ENCODE data around the gene ZMIZ1.
"Not testable (repeated sequence)": the region's sequence is repeated elsewhere in the genome, so short reads cannot be mapped to it uniquely, and the experiment has no call there.

ZMIZ1 gene

DNA sequence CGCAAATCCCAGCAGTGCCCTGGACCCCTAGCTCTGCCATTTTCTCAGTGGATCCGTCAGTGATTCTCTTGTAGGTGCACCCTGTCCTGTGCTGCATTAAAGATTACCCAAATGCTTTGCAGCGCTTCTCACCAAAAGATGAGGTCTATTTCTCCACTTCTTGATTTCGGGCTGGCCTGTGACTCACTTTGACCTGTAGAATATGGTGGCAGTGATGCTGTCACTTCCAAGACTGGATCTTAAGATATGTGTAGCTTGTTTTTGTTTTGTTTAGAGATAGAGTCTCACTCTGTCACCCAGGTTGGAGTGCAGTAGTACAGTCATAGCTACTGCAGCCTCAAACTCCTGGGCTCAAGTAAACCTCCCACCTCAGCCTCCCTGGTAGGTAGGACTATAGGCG, 37.0 kb upstream of the ZMIZ1 start:
- no peak for DNase-seq (ENCODE audit: low read depth)

DNA sequence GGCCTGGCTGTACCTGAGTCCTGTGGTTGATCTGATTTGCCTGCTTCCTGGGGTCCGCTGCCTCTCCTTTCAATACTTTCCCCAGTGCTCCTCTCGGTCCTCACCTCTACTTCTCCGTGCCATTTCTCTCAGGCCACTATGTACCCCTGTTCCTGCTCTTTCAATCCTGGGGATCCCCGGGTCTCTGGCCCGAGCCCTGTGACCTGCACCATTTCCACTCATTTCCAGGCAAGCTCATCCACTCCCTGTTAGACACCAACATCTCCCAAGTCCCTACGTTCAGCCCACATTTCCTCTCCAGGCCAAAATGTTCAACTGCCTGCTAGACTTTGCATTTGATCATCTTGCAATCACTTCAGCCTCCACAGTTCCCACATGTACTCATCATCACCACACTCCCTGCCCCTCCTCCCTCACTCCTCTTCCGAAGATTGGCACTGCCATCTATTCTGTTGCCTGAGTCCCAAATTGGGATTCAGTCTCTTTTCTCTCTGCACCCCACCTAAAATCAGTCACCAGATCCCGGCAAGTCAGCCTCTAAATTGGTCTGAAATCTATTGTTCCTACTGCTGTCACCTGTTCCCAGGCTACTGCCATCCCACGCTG, 34.4 kb upstream of the ZMIZ1 start:
- no peak for DNase-seq (ENCODE audit: low read depth)

DNA sequence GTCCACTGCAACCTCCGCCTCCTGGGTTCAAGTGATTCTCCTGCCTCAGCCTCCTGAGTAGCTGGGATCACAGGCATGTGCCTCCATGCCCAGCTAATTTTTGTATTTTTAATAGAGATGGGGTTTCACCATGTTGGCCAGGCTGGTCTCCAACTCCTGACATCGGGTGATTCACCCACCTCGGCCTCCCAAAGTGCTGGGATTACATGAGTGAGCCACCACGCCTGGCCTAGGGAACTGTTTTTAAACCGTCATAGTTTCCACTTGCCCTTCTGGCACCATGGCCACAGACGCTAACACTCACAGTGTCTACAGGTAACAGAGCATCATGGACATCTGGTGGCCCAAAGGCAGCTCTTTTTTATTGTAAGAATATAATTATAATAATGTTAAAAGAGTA, 32.4 kb upstream of the ZMIZ1 start:
- DNase-seq (ENCODE audit: low read depth) = not testable (repeated sequence)

DNA sequence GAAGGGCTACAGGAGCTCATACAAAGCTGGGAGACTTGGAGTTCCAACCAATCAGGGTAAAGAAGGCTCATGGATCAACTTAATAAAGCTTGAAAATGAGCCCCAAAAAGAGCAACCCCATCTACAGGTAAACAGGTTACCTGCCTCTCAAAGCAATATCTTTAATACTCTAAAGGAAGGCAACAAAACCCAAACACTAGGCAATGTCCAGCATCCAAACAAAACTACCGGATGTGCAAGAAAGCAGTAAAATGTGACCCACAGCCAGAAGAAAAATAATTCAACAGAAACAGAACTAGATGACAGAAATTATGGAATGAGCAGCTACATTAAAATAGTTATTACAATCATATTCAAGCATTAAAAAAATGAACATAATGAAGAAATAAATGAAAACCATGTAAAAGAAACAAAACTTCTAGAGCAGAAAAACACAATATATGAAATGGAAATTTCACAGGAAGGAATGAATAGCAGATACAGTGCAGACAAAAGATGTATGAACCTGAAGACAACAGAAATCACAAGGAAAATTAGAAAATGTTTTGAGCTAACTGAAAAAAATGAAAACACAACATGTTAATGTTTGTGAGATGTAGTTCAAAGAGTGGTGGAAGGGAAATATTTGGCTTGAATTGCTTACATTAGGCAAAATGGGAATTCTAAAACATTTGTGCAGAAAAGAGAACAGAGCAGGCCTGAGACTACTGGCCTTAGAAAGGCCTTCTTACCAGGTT, 30.5 kb upstream of the ZMIZ1 start:
- DNase-seq (ENCODE audit: low read depth) = no peak

DNA sequence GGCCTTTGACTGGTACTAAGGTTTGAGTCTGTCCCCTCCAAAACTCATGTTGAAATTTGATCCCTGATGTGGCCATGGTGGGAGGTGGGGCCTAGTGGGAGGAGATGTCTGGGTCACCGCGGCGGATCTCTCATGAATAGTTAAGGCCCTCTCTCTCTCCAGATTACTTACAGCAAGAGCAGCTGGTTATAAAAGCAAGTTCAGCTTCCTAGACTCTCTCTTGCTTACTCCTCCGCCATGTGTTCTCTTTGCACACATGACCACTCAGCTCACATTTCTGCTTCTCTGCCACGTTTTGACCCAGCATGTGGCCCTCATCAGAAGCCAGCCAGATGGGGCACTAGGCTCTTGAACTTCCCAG, 29.9 kb upstream of the ZMIZ1 start:
- DNase-seq (ENCODE audit: low read depth) = no peak

DNA sequence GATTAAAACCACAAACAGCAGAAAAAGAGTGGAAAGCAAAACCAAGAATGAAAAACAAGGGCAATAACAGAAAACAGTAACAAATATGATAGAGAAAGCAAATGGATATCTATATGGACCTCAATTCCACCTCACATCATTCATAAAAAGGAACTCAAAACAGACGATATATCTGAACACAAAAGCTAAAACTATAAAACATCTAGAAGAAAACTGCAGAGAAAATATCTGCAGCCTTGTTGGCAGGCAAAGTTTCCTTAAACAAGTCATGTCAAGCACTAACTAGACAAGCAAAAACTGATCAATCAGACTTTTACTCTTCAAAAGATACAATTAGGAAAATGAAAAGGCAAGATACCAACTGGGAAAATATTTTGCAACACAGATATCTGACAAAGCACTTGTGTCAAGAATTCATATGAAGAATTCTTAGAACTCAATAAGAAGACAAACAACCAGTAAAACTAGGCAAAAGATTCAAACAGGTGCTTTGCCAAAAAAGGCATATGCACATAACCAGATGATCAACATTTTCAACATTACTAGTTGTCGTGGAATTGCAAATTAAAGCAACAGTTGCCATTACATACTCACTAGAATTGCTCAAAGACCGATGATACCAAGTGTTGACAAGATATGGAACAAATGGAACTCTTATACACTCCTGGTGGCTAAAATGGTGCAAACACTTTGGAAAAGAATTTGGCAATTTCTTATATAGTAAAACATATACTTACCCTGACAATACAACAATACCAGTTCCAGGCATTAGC, 25.9 kb upstream of the ZMIZ1 start:
- no peak for DNase-seq (ENCODE audit: low read depth)

DNA sequence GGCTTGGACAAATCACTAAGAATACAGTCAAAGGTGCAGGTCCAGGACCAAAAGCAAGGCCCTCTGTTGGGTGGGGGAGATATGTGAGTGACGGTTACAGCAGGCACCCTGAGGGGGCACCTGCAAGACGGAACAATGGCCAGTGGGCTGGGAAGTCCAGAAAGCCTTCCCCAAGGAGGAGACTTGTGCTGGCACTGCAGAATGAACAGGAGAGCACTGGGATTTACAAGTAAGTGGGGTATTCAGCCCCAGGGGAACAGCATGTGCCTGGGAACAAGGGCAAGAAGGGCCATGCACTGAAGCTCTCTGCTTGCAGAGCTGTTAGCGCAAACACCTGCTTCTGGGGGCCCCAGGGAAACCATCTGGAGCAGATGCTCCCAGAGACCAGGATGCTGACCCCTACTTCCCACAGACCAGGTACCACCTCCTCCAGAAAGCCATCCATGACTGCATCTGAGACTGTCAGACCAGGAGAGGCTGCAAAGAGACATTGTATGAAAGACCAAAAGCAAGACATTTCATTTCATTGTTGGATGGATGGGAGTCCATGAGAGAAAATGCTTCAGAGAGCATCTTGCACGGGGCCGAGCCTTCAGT, 24.6 kb upstream of the ZMIZ1 start:
- no peak for DNase-seq (ENCODE audit: low read depth)

DNA sequence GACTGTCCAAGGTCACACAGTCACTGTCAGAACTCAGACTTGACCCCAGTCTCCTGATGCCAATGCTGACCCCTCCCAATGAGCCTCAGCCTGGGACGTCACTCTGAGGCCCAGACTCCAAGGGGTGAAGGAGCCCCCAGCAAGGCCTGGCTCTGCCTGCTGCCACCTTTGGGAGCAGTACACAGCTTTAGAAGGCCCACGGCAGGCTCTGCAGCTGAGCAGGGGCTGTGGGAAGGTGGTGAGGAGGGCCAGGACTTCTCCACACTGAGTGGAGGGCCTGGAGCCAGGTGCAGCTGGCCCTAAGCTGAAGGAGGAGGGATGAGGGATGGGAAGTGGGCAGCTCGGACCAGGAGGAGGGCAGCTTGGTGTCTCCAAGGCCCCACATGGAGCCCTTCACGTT, 23.9 kb upstream of the ZMIZ1 start:
- no peak for DNase-seq (ENCODE audit: low read depth)

DNA sequence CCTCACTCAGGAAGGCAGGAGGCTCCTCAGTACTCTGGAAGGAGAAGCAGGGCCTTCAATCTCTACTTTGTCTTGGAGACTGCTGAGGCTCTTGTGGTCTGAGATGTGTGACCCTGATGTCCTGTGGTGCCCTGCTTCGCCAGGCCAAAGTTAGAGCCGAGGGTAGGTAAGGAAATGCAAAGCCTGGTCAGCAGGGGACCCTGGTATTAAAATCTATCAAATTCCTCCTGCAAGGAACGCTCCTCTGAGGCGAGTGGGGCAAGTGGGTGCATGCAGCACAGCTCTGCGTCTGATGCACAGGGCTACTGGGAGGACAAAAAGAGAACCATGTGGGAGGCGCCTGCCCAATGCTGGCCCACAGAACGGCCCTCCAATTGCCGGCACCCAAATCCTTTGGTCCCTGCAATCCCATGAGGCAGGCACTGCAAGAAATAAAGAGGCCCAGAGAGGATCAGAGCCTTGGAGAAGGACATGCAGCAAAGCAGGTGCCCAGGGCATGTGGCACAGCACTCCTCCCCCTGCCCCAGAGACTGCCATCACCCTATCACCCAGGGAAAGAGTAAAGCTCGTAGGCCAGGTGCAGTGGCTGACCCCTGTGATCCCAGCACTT, 23.1 kb upstream of the ZMIZ1 start:
- DNase-seq (ENCODE audit: low read depth) = no peak

DNA sequence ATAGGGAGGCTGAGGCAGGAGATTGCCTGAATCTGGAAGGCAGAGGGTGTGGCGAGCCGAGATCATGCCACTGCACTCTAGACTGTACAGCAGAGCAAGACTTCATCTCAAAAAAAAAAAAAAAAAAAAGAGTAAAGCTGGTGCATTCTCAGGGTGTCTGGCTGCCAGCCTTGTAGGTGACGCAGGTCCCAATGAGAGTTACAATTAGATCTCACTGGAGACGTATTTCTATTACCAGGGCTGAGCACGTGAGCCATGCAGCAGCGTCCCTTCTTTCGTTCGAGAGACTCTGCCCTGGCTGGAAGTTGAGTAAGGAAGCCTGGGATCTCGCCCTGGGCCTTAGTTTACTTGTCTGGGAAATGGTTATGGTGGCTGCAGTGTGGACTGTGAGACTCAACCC, 22.4 kb upstream of the ZMIZ1 start:
- DNase-seq (ENCODE audit: low read depth) = no peak

DNA sequence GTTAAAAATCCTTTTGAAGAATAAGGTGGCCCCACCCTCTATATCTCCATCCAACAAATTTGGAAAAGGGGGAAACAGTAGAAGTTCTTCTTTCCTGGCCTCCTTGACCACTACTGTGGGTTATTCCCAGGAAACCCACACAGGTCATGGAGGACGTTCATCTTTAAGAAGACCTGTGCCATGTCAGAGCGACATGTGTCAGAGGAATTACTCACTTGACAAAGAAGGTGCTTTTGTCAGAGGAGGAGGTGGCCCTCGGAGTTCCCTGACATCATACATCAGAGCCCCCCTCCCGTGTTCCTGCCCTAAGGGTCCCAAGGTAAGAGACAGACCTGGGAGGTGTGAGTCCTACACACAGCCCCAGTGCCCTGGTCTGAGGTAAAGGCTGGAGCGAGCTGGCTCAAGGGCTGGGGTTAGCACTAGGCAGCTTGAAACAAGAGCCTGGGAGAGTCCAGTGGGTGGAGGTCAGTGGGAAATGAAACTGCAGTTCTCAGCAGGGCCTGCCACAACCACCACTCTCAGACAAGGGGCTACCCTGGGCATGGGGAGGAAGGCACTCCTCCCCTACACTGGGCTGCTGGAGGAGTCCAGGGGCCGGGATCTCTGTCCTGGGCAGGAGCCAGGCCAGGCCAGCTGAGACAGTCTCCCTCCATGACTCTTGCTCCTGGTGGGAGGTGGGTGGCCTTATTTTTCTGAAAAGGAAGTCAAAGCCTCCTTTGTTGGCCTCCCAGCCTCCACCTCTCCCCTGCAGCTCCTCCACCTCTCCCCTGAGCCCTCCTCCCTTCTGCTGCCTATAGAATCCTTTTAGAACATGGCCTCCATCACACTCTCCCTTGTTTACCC, 21.8 kb upstream of the ZMIZ1 start:
- DNase-seq (ENCODE audit: low read depth) = no peak

DNA sequence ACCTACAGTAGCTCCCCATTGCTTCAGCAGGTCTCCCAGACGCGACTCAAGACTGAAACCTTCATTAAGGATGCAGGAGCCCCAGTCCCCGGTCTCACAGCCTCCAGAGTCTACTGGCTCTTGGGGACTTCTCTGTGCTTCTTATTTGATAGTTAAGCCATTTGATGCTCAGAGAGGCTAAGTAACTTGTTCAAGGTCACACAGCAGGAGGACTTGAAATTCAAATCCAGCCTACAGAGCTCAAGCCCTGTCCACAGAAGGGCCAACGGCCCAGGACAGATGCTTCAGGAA, 21.2 kb upstream of the ZMIZ1 start:
- no peak for DNase-seq (ENCODE audit: low read depth)

DNA sequence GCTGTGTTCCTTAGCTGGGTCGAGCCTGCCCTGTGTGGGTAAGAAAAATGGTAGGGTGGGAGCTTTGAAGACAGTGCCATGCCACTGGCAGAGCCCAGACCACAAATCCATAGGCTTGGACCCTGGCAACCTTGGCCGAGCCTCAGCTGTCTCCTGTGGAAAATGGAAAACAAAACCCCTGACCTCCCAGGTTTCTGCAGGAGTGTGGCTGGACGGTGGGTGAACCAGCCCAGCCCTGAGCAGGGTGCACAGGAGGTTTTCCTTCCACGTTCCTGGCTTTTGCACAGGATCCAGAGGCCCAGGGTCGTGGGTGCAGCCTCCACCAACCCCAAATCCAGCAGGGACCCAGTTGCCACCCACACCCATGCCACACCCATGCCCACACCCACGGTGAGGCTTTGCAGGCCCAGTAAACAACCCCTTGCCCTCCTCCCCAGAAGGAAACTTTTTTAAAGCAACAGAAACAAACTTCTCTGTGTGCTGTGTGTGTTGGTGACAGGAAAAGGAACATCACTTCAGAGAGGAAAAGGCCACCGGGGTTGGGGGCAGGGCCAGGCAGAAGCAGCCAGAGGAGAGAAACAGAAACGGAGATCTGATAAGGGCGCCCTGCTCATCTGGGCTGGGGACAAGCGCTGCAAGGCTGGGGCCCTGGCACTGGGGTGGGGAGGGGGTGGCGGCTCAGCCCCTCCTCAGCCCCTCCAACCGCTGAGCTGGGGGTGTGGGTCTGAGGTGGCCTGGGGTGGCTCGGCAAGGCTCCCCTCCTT, 20.7 kb upstream of the ZMIZ1 start:
- DNase-seq (ENCODE audit: low read depth) = no peak

DNA sequence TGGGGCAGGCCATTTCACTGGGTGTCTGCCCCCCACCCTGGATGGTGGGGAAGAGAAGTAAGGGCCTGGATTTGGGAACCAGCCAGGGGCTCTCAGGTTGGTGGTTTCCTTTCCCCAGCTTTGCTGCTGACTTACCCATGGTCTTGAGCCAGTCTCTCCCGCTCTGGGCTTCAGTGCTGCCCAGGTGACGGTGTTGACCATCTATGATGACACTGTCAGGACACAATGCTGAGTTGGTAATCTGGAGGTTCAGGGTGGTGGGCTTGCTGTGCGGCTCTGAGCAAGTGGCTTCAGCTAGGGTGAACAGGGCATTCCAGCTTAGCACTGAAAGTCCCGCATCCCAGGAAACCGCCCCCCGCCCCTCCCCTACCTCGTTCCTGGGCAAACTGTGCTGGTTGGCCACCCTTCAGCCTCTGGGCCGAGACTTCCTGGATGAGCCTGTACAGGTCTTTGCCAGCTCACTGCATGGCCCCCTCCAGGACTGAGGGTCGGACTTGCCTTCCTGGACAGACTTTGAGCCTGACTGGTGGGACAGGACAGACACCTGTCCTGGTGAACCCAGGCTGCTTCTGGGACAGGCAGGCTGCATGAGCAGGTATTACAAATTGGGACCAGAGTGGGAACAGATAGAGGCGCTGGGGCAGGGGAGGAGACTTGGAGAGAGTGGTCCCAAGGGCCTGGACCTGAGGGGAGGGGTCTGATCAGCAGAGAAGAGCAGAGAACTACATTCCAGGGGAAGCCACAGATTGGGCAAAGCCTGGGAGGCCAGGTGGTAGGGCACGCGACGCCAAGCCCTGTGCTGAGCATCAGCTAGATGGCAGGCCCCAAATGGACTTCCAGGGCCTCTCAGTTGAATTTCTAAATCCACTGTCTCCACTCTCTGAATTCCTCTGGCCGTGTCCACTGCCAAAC, 19.9 kb upstream of the ZMIZ1 start:
- no peak for DNase-seq (ENCODE audit: low read depth)

DNA sequence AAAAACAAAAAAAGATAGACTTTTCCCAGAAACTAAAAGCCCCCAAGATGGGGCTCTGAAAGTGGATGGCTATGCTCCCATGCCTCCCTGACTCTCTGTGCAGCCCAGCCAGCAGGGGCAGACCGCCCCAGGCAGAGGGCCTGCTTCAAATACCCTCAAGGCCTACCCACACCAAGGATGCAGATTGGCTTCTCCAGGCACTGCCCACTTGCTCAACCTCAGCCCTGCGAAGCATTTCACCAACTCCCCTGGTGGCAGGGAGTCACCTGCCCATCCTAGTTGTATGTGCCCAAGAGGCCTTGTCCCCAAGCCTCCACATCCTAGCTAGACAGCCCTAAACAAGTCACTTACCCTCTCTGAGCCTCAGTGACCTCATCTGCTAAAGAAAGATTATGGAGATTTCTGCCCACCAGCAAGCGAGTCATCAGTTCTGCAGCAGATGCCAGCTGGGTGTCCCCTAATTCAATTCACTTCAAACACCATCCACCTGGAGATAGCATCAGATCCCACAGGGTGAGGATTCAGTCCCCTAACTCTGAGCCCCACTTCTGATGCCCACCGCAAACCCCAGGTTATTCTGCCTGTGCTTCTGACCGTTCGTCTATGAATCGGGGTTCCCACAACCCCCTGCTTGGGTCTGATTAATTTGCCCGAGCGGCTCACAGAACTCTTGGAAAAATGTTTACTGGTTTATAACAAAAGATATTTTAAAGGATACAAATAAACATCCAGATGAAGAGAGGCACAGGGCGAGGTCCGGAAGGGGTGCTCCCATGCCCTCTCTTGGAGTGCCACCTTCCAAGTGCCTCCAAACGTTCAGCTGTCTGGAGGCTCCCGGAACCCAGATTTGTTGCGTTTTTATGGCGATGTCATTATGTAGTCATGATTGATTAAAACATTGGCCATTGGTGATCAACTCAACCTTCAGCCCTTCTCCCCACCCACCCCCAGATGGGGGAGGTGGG, 18.6 kb upstream of the ZMIZ1 start:
- DNase-seq (ENCODE audit: low read depth) = no peak

DNA sequence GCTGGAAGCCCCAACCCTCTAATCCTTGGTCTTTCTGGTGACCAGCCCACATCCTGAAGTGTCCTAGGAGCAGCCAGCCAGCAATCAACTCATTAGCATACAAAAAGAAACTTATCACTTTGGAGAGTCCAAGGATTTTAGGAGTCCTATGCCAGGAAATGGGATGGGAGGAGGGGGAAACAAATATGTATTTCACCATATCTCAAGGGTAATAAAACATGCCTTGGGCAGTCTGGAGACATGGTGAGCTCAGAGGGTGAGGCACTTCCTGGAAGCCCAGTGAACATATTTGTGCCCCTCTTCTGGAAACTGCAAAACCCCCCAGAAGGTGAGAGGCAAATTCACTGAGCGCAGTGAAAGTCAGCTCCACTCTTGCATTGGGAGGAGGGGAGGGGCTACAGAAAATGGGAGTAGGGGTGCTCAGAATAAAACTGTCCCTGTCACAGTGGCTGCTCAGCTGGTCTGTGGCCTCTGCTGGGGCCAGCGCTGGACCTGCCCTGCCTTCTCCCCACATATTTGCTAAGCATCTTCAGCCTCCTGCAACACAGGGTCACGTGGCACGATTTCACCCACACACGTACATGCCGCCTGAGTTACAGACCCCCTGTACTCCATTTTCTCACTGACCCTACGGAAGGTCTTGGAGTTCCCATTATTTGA, 17.7 kb upstream of the ZMIZ1 start:
- DNase-seq (ENCODE audit: low read depth) = no peak

DNA sequence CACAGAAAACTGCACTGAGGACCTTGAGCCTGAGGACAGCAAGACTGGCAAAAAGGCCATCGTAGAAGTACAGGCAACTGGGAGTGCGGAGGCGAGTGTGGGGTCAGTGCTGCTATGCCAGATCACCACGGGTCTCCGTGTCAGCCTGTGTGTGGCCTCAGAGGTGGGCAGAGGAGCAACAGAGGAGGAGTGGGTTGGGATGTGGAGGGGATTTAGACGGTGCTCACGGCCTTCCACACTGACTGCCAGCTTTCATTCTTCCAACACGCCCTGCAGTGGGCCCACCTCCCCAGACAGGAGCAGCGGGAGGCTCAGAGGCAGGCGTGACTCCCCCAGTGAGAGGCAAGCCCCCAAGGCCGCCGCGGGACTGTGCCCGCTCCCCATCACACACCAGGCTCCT, 17.0 kb upstream of the ZMIZ1 start:
- no peak for DNase-seq (ENCODE audit: low read depth)
